GM18519 (cell line): Measurements from ENCODE around the gene CELF4.

ENCODE experiments used
- ATAC-seq: cut with Tn5 transposase; IDR thresholded peaks from one replicate; pipeline ENCODE4 v1.9.1; 2021; ENCODE audit warnings: mild to moderate bottlenecking, moderate library complexity; ENCODE audit not compliant: unreplicated experiment, low FRiP score

The CELF4 gene

GRCh38 chr18:37422596-37422995, 143.0 kb downstream of the CELF4 start:
- ATAC-seq: no peak

- no peak for ATAC-seq
Observed at GRCh38 chr18:37422116-37422515, 143.5 kb downstream of the CELF4 start.

- no peak for ATAC-seq
Observed at GRCh38 chr18:37421341-37422077, 144.1 kb downstream of the CELF4 start.

GRCh38 chr18:37420315-37420880, 145.2 kb downstream of the CELF4 start:
- no peak for ATAC-seq

- no peak for ATAC-seq
Observed at GRCh38 chr18:37419866-37420265, 145.7 kb downstream of the CELF4 start.

- ATAC-seq: no peak
Observed at GRCh38 chr18:37419315-37419714, 146.3 kb downstream of the CELF4 start.

GRCh38 chr18:37414816-37415215, 150.8 kb downstream of the CELF4 start:
- ATAC-seq: no peak

GRCh38 chr18:37412829-37413228, 152.8 kb downstream of the CELF4 start:
- ATAC-seq: no peak

GRCh38 chr18:37412333-37412732, 153.3 kb downstream of the CELF4 start:
- ATAC-seq: no peak

- no peak for ATAC-seq
Observed at GRCh38 chr18:37409878-37410277, 155.7 kb downstream of the CELF4 start.

- no peak for ATAC-seq
Observed at GRCh38 chr18:37408676-37409265, 156.8 kb downstream of the CELF4 start.

GRCh38 chr18:37407571-37407970, 158.0 kb downstream of the CELF4 start:
- no peak for ATAC-seq

GRCh38 chr18:37405772-37406171, 159.8 kb downstream of the CELF4 start:
- no peak for ATAC-seq

- ATAC-seq: no peak
Observed at GRCh38 chr18:37405229-37405628, 160.4 kb downstream of the CELF4 start.

GRCh38 chr18:37403788-37404187, 161.8 kb downstream of the CELF4 start:
- no peak for ATAC-seq

GRCh38 chr18:37403100-37403781, 162.4 kb downstream of the CELF4 start:
- ATAC-seq: no peak

GRCh38 chr18:37402735-37403099, 162.9 kb downstream of the CELF4 start:
- no peak for ATAC-seq

- ATAC-seq: no peak
Observed at GRCh38 chr18:37400802-37401201, 164.8 kb downstream of the CELF4 start.

- ATAC-seq: no peak
Observed at GRCh38 chr18:37398248-37398920, 167.2 kb downstream of the CELF4 start.

GRCh38 chr18:37397814-37398213, 167.8 kb downstream of the CELF4 start:
- ATAC-seq: no peak
